ENCODE measurements around the gene SKAP1. TPM values are rescaled to one million over a fixed set of nuclear protein-coding genes. Genes with fewer than 3 reads are reported as not detected.

Gene SKAP1
- total and polyA plus RNA-seq, 2 donors (not counting 1 experiment from before 2014, with no cell fraction given): not detected

GRCh38 chr17:48126532-48126850 is 303.5 kb downstream of the SKAP1 start:
- H3K4me3 ChIP-seq (replicated peaks in 1 of 4; ENCODE audit: control extremely low read depth in 1 of 4, insufficient read depth in 1 of 4, low read depth in 3 of 4, low read length in 4 of 4): no peak overlapping the region
- no peaks in the 10 kb centered on the region for H4K20me1 ChIP-seq (ENCODE audit: control insufficient read depth, extremely low read depth, insufficient read depth, low read length)
- TF ChIP-seq EZH2 (IDR thresholded peaks at IDR 0.05; ENCODE audit: low read length, missing control alignments): no peak
- TF ChIP-seq, protein P1, sequence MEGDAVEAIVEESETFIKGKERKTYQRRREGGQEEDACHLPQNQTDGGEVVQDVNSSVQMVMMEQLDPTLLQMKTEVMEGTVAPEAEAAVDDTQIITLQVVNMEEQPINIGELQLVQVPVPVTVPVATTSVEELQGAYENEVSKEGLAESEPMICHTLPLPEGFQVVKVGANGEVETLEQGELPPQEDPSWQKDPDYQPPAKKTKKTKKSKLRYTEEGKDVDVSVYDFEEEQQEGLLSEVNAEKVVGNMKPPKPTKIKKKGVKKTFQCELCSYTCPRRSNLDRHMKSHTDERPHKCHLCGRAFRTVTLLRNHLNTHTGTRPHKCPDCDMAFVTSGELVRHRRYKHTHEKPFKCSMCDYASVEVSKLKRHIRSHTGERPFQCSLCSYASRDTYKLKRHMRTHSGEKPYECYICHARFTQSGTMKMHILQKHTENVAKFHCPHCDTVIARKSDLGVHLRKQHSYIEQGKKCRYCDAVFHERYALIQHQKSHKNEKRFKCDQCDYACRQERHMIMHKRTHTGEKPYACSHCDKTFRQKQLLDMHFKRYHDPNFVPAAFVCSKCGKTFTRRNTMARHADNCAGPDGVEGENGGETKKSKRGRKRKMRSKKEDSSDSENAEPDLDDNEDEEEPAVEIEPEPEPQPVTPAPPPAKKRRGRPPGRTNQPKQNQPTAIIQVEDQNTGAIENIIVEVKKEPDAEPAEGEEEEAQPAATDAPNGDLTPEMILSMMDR (conservative IDR thresholded peaks at IDR 0.05 in 1 of 2, IDR thresholded peaks at IDR 0.05 in 1 of 2; ENCODE audit: low read depth in 1 of 2, low read length in 2 of 2): no peak
- no peak for DNase-seq (ENCODE audit: low read depth in 2 of 2)
- no peaks in the 10 kb centered on the region for H3K27me3 ChIP-seq (ENCODE audit: control insufficient read depth, insufficient read depth, low read length)
- no peak overlapping the region for H2AFZ ChIP-seq (ENCODE audit: low read length)
- H3K27ac ChIP-seq (ENCODE audit: insufficient read depth, low read length): no peak overlapping the region
- no peaks in the 10 kb centered on the region for H3K79me2 ChIP-seq (ENCODE audit: control insufficient read depth, insufficient read depth, low read length)
- H3K36me3 ChIP-seq (ENCODE audit: control insufficient read depth, insufficient read depth, low read length): peaks cover 3% of the 10 kb centered on the region
- no peaks in the 10 kb centered on the region for H3K4me1 ChIP-seq (ENCODE audit: control insufficient read depth, extremely low read depth, insufficient read depth, low read length)
- H3K9me3 ChIP-seq (ENCODE audit: control insufficient read depth, insufficient read depth, low read depth, low read length): no peaks in the 10 kb centered on the region
- H3K4me2 ChIP-seq (ENCODE audit: extremely low read depth, insufficient read depth, low read length): no peak overlapping the region
- no peak overlapping the region for H3K9ac ChIP-seq (ENCODE audit: insufficient read depth, low read length)

DNA sequence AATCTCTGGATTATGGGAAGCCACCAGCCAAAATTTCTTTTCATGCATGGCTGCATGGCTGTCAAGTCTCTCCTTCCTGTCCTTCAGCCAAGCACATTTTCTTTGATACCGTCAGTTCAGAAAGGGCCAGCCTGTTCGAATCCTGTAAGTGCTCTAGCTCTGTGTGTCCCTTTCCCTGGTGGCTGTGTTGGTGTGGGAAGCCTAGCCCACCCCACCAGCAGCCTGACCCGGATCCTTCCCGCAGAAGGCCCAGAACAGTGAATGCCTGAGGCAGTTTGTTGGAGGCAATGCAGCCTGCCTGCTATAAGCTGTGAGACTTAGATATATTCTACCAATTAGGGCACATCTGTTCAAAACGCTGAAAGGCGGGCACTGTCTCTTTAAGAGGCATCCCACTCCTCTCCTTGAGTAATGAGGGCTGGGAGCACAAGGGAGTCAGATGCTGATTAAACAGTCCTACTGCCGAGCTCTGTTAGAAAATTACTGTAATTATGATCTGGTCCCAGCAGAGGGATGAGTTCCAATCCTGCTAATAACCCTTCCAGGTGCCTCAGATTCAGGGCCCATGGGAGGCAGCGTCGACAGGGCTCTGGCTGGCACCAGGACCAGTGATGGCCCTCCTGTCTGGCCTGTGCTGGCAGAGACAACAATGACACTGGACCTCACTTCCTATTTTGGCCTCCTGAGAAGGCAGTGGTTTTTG is 304.0 kb downstream of the SKAP1 start:
- Histone ChIP-seq H3K9ac (ENCODE audit: insufficient read depth, low read length) (no peak overlapping the region), H3K4me3 (replicated peaks in 1 of 4; ENCODE audit: control extremely low read depth in 1 of 4, insufficient read depth in 1 of 4, low read depth in 3 of 4, low read length in 4 of 4) (no peak overlapping the region), H3K27ac (ENCODE audit: insufficient read depth, low read length) (no peak overlapping the region), H3K4me1 (ENCODE audit: control insufficient read depth, extremely low read depth, insufficient read depth, low read length) (no peaks in the 10 kb centered on the region), H3K79me2 (ENCODE audit: control insufficient read depth, insufficient read depth, low read length) (no peaks in the 10 kb centered on the region), H2AFZ (ENCODE audit: low read length) (no peak overlapping the region), H3K27me3 (ENCODE audit: control insufficient read depth, insufficient read depth, low read length) (no peaks in the 10 kb centered on the region), H3K4me2 (ENCODE audit: extremely low read depth, insufficient read depth, low read length) (no peak overlapping the region), H4K20me1 (ENCODE audit: control insufficient read depth, extremely low read depth, insufficient read depth, low read length) (no peaks in the 10 kb centered on the region), H3K36me3 (ENCODE audit: control insufficient read depth, insufficient read depth, low read length) (peaks cover 7% of the 10 kb centered on the region), H3K9me3 (ENCODE audit: control insufficient read depth, insufficient read depth, low read depth, low read length) (no peaks in the 10 kb centered on the region)
- no peak for DNase-seq (ENCODE audit: low read depth in 2 of 2)
- no peak for TF ChIP-seq EZH2 (IDR thresholded peaks at IDR 0.05; ENCODE audit: low read length, missing control alignments)
- TF ChIP-seq, protein P1 (conservative IDR thresholded peaks at IDR 0.05 in 1 of 2, IDR thresholded peaks at IDR 0.05 in 1 of 2; ENCODE audit: low read depth in 1 of 2, low read length in 2 of 2): no peak

DNA sequence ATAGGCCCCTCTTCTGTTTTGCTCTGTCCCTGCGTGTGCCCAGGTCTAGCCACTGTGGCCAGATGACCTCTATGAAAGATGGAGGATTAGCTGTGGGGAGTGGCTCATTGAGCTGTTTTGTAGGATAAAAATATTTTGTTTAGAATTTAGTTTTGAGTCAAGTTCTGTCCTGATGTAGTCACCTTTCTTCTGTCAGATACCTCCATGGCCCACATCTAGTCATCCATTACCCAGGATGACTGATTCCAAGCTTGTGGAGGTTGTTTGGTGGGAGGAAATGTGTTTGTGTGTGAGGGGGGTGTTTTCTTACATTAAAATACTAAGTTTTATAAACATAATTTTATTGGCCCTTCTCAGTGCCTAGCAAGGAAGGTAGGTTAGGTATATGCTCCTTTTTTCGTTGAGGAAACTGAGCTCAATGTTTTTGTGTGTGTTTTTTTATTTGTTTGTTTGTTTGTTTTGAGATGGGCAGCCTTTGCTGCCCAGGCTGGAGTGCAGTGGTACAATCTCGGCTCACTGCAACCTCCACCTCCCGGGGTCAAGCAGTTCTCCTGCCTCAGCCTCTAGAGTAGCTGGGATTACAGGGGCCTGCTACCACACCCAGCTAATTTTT is 306.1 kb downstream of the SKAP1 start:
- no peak overlapping the region for H3K27ac ChIP-seq (ENCODE audit: insufficient read depth, low read length)
- H3K9ac ChIP-seq (ENCODE audit: insufficient read depth, low read length): no peak overlapping the region
- H3K27me3 ChIP-seq (ENCODE audit: control insufficient read depth, insufficient read depth, low read length): no peaks in the 10 kb centered on the region
- no peak overlapping the region for H3K4me2 ChIP-seq (ENCODE audit: extremely low read depth, insufficient read depth, low read length)
- TF ChIP-seq, protein P1 (conservative IDR thresholded peaks at IDR 0.05 in 1 of 2, IDR thresholded peaks at IDR 0.05 in 1 of 2; ENCODE audit: low read depth in 1 of 2, low read length in 2 of 2): no peak
- TF ChIP-seq EZH2 (IDR thresholded peaks at IDR 0.05; ENCODE audit: low read length, missing control alignments): no peak
- H3K4me3 ChIP-seq (replicated peaks in 1 of 4; ENCODE audit: control extremely low read depth in 1 of 4, insufficient read depth in 1 of 4, low read depth in 3 of 4, low read length in 4 of 4): no peak overlapping the region
- H3K9me3 ChIP-seq (ENCODE audit: control insufficient read depth, insufficient read depth, low read depth, low read length): no peaks in the 10 kb centered on the region
- no peak for DNase-seq (ENCODE audit: low read depth in 2 of 2)
- no peaks in the 10 kb centered on the region for H3K4me1 ChIP-seq (ENCODE audit: control insufficient read depth, extremely low read depth, insufficient read depth, low read length)
- peaks cover 8% of the 10 kb centered on the region for H3K36me3 ChIP-seq (ENCODE audit: control insufficient read depth, insufficient read depth, low read length)
- H4K20me1 ChIP-seq (ENCODE audit: control insufficient read depth, extremely low read depth, insufficient read depth, low read length): no peaks in the 10 kb centered on the region
- no peaks in the 10 kb centered on the region for H3K79me2 ChIP-seq (ENCODE audit: control insufficient read depth, insufficient read depth, low read length)
- H2AFZ ChIP-seq (ENCODE audit: low read length): no peak overlapping the region
